ENCODE results near the gene RASGRP4.

The RASGRP4 gene

DNA sequence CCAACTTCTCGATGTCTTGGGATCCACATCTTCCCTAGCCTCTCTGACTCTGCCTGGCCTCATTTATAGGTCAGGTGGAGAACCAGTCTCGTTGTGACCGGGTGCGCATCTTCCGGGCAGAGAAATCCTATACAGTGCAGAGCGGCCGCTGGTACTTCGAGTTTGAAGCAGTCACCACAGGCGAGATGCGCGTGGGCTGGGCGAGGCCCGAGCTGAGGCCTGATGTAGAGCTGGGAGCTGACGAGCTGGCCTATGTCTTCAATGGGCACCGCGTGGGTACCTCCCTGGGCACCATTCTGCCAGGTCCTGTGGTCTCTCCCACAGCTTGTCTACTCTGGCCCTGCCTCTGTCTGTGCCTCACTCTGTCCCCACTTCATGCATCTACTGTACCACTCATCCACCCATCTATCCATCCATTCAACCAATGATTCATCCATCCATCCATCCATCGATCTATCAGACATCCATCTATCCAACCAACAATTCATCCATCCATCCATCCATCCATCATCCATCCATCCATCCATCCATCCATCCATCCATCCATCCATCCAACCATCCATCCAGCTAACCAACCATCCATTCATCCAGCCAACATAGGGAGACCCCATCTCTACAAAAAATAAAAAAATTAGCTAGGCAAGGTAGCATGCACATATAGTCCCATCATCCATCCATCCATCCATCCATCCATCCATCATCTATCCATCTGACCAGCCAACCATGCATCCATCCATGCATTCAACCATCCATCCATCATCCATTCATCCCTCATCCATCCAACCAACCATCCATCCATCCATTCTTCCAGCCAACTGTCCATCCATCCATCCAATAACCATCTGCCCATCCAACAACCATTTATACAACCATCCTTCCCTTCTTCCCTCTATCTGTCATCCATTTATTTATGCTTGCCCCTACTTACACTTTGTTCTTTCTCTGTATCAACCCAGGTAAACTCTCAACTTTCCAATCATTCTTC lies 41.8 kb upstream of the RASGRP4 start:
- DNase-seq (ENCODE audit: extremely low read depth, insufficient read length) = no peak
- no peak overlapping the region for H3K4me3 ChIP-seq (replicated peaks; ENCODE audit: low read depth, low read length)
- TF ChIP-seq, protein P1, sequence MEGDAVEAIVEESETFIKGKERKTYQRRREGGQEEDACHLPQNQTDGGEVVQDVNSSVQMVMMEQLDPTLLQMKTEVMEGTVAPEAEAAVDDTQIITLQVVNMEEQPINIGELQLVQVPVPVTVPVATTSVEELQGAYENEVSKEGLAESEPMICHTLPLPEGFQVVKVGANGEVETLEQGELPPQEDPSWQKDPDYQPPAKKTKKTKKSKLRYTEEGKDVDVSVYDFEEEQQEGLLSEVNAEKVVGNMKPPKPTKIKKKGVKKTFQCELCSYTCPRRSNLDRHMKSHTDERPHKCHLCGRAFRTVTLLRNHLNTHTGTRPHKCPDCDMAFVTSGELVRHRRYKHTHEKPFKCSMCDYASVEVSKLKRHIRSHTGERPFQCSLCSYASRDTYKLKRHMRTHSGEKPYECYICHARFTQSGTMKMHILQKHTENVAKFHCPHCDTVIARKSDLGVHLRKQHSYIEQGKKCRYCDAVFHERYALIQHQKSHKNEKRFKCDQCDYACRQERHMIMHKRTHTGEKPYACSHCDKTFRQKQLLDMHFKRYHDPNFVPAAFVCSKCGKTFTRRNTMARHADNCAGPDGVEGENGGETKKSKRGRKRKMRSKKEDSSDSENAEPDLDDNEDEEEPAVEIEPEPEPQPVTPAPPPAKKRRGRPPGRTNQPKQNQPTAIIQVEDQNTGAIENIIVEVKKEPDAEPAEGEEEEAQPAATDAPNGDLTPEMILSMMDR (IDR thresholded peaks at IDR 0.05; ENCODE audit: insufficient read depth, low read length, poor library complexity, severe bottlenecking) = no peak
- no peaks in the 10 kb centered on the region for H3K27me3 ChIP-seq (replicated peaks; ENCODE audit: control insufficient read depth, insufficient read depth, low read length)
- no peaks in the 10 kb centered on the region for H3K36me3 ChIP-seq (ENCODE audit: control insufficient read depth, insufficient read depth, low read length)

DNA sequence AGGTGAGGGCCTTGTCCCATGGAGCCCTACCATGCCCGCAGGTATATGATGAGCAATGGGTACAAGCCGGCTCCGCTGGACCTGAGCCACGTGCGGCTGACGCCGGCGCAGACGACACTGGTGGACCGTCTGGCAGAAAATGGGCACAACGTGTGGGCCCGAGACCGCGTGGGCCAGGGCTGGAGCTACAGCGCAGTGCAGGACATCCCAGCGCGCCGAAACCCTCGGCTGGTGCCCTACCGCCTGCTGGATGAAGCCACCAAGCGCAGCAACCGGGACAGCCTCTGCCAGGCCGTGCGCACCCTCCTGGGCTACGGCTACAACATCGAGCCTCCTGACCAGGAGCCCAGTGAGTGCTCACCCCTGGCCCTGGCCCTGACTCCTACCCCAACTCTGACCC lies 40.0 kb upstream of the RASGRP4 start:
- no peaks in the 10 kb centered on the region for H3K27me3 ChIP-seq (replicated peaks; ENCODE audit: control insufficient read depth, insufficient read depth, low read length)
- DNase-seq (ENCODE audit: extremely low read depth, insufficient read length) = no peak

DNA sequence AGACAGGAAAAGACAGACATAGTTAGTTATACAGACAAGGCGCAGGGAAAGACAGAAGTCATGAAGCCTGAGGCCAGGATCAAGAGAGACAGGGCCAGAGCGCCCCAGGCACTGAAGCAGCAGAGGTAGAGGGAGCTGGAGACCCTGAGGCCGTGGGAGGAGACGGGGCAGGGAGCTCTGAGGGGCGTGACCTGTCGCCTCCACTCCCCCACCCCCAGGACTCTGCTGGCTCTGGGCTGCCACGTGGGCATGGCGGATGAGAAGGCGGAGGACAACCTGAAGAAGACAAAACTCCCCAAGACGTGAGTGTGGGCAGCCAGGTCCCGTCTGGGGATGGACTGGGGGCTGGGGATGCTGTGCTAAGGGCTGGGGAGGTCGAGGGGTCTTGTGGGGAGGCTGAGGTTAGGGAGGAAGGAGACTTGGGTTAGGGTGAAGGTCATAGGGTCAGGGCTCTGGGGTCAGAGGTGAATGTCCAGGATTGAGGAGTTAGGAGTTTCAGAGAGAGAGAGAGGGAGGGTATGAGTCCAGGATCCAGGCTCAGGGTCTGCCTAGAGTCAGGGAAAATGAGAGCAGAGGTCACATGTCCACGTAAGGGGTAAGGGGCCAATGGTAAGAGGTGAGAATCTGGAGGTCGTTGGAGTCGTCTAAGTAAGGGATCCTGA lies 38.5 kb upstream of the RASGRP4 start:
- no peaks in the 10 kb centered on the region for H3K27me3 ChIP-seq (replicated peaks; ENCODE audit: control insufficient read depth, insufficient read depth, low read length)
- DNase-seq (ENCODE audit: extremely low read depth, insufficient read length) = no peak
- no peak overlapping the region for H3K4me3 ChIP-seq (replicated peaks; ENCODE audit: low read depth, low read length)
- no peaks in the 10 kb centered on the region for H3K36me3 ChIP-seq (ENCODE audit: control insufficient read depth, insufficient read depth, low read length)
- TF ChIP-seq, protein P1 (IDR thresholded peaks at IDR 0.05; ENCODE audit: insufficient read depth, low read length, poor library complexity, severe bottlenecking) = no peak

More for the DNA sequence above, 40.0 kb upstream of the RASGRP4 start:
- H3K4me3 ChIP-seq (replicated peaks; ENCODE audit: low read depth, low read length) = no peak overlapping the region
- no peaks in the 10 kb centered on the region for H3K36me3 ChIP-seq (ENCODE audit: control insufficient read depth, insufficient read depth, low read length)
- TF ChIP-seq, protein P1 (IDR thresholded peaks at IDR 0.05; ENCODE audit: insufficient read depth, low read length, poor library complexity, severe bottlenecking) = no peak

DNA sequence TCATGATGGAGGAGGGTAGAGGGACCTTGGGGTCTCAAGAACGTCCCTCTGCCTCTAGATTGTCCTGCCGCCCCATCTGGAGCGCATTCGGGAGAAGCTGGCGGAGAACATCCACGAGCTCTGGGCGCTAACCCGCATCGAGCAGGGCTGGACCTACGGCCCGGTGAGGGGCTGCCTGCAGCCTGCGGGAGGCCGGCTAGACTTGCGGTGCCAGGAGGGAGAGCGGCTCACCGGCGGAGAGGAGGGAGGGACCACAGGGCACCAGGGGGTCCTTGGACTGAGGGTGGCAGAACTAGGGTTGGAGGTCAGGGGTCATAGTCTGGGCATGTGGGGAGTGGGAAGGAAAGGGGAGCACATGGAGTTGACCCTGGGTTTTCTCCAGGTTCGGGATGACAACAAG lies 37.3 kb upstream of the RASGRP4 start:
- Histone ChIP-seq H3K4me3 (replicated peaks; ENCODE audit: low read depth, low read length) (no peak overlapping the region), H3K27me3 (replicated peaks; ENCODE audit: control insufficient read depth, insufficient read depth, low read length) (no peaks in the 10 kb centered on the region), H3K36me3 (ENCODE audit: control insufficient read depth, insufficient read depth, low read length) (no peaks in the 10 kb centered on the region)
- DNase-seq (ENCODE audit: extremely low read depth, insufficient read length) = no peak
- TF ChIP-seq, protein P1 (IDR thresholded peaks at IDR 0.05; ENCODE audit: insufficient read depth, low read length, poor library complexity, severe bottlenecking) = no peak

DNA sequence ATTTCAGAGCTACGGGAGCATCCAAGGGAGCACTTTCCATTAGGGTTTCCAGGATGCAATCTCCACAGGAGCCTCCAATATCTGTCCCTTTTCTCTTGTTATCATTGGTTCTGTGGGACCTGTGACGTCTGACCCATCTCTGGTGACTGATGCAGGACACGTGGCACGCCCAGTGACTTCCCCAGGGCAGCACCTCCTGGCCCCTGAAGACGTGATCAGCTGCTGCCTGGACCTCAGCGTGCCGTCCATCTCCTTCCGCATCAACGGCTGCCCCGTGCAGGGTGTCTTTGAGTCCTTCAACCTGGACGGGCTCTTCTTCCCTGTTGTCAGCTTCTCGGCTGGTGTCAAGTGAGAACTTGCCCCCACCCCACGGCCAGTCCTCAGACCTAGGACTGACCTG lies 33.0 kb upstream of the RASGRP4 start:
- no peaks in the 10 kb centered on the region for H3K36me3 ChIP-seq (ENCODE audit: control insufficient read depth, insufficient read depth, low read length)
- no peaks in the 10 kb centered on the region for H3K27me3 ChIP-seq (replicated peaks; ENCODE audit: control insufficient read depth, insufficient read depth, low read length)
- TF ChIP-seq, protein P1 (IDR thresholded peaks at IDR 0.05; ENCODE audit: insufficient read depth, low read length, poor library complexity, severe bottlenecking) = no peak
- no peak overlapping the region for H3K4me3 ChIP-seq (replicated peaks; ENCODE audit: low read depth, low read length)
- DNase-seq (ENCODE audit: extremely low read depth, insufficient read length) = no peak
